AG09309 (cell line): ENCODE results near the gene CABP4.

ENCODE experiments used
- DNase-seq: peaks from one replicate; pipeline ENCODE4 v3.0.0-alpha.2; 2010; ENCODE audit warnings: low read depth
- H3K4me3 ChIP-seq: 2 replicates; pipeline ENCODE4 v1.5.1; 2011; ENCODE audit warnings: mild to moderate bottlenecking, low read depth, low read length, moderate library complexity; ENCODE audit not compliant: control insufficient read depth
- CTCF ChIP-seq: IDR thresholded peaks from 2 replicates; pipeline ENCODE4 v1.5.1; 2011; ENCODE audit warnings: mild to moderate bottlenecking, low read depth, low read length, inconsistent platforms; ENCODE audit not compliant: insufficient read depth, control insufficient read depth; ENCODE audit errors: missing control alignments

Gene CABP4

GRCh38 chr11:67494371-67495233 lies 39.4 kb downstream of the CABP4 start:
- no peak for TF ChIP-seq CTCF
- DNase-seq, result no peak
- no peak overlapping the region for H3K4me3 ChIP-seq

- TF ChIP-seq CTCF, result no peak
- H3K4me3 ChIP-seq, result no peak overlapping the region
- no peak for DNase-seq
Measured at GRCh38 chr11:67495234-67496005, 40.3 kb downstream of the CABP4 start.

- TF ChIP-seq CTCF, result no peak
- no peak for DNase-seq
- H3K4me3 ChIP-seq, result no peak overlapping the region
Measured at GRCh38 chr11:67496113-67496512, 41.0 kb downstream of the CABP4 start.

- no peak overlapping the region for H3K4me3 ChIP-seq
- DNase-seq, result no peak
- TF ChIP-seq CTCF, result no peak
Measured at GRCh38 chr11:67497656-67498291, 42.6 kb downstream of the CABP4 start.

- DNase-seq, result no peak
- H3K4me3 ChIP-seq, result no peak overlapping the region
- TF ChIP-seq CTCF, result no peak
Measured at GRCh38 chr11:67498544-67498972, 43.4 kb downstream of the CABP4 start.

GRCh38 chr11:67499808-67500483 lies 44.8 kb downstream of the CABP4 start:
- DNase-seq, result no peak
- no peak overlapping the region for H3K4me3 ChIP-seq
- no peak for TF ChIP-seq CTCF
